Liver (tissue), 9 donors: ENCODE measurements around the gene PFKP. TPM values are rescaled to one million over a fixed set of nuclear protein-coding genes. Genes with fewer than 3 reads are reported as not detected.

Experiments
- DNase-seq: peaks from one replicate; pipeline ENCODE4 v3.0.0-alpha.2; 2017; ENCODE audit warnings: low spot score
- H3K27ac ChIP-seq, 2 donors: one replicate each; pipeline ENCODE4 v1.7.0; 2013; ENCODE audit warnings: inconsistent platforms in 2 of 2, low read length in 2 of 2, control low read depth in 1 of 2, low read depth in 1 of 2, mild to moderate bottlenecking in 1 of 2
- H3K27me3 ChIP-seq, 4 donors: one replicate each; pipeline versions ENCODE4 v1.6.1 to v1.7.0; 2013; ENCODE audit warnings: low read length in 3 of 4, inconsistent platforms in 1 of 4, mild to moderate bottlenecking in 1 of 4, moderate library complexity in 1 of 4; ENCODE audit not compliant: control insufficient read depth in 4 of 4, insufficient read depth in 4 of 4
- H3K36me3 ChIP-seq, 4 donors: one replicate each; pipeline versions ENCODE4 v1.6.1 to v1.7.0; 2013; ENCODE audit warnings: low read length in 3 of 4, mild to moderate bottlenecking in 3 of 4, low read depth in 1 of 4, moderate library complexity in 1 of 4; ENCODE audit not compliant: control insufficient read depth in 4 of 4, insufficient read depth in 3 of 4
- H3K4me1 ChIP-seq, 4 donors: one replicate each; pipeline versions ENCODE4 v1.6.1 to v1.7.0; 2013; ENCODE audit warnings: low read length in 3 of 4, mild to moderate bottlenecking in 3 of 4, moderate library complexity in 1 of 4; ENCODE audit not compliant: control insufficient read depth in 4 of 4, insufficient read depth in 4 of 4
- H3K4me3 ChIP-seq, 3 donors: one replicate each; pipeline versions ENCODE4 v1.6.1 to v1.7.0; 2013; ENCODE audit warnings: low read length in 3 of 3, control low read depth in 1 of 3, low read depth in 1 of 3, mild to moderate bottlenecking in 1 of 3
- H3K9ac ChIP-seq, 2 donors: one replicate each; pipeline ENCODE4 v1.7.0; 2013; ENCODE audit warnings: low read length in 2 of 2, mild to moderate bottlenecking in 2 of 2, moderate library complexity in 2 of 2, control low read depth in 1 of 2, low read depth in 1 of 2
- H3K9me3 ChIP-seq, 4 donors: one replicate each; pipeline versions ENCODE4 v1.6.1 to v1.7.0; 2013; ENCODE audit warnings: low read length in 3 of 4; ENCODE audit not compliant: control insufficient read depth in 4 of 4
- CTCF ChIP-seq: fragments of 150-350 bp; IDR thresholded peaks from 2 replicates; pipeline ENCODE4 v1.5.1; 2017; ENCODE audit warnings: improper control_type of control experiment, low read depth, low read length; ENCODE audit not compliant: missing input control
- EGR1 ChIP-seq, 2 donors: IDR thresholded peaks; 2 replicates each; pipeline ENCODE4 v1.6.1; 2016 to 2018; ENCODE audit warnings: antibody characterized with exemption in 2 of 2, low read depth in 2 of 2
- FOXA1 ChIP-seq: IDR thresholded peaks from 2 replicates; pipeline ENCODE4 v1.6.1; 2016; ENCODE audit warnings: antibody characterized with exemption
- FOXA2 ChIP-seq: IDR thresholded peaks from 2 replicates; pipeline ENCODE4 v1.6.1; 2016; ENCODE audit warnings: antibody characterized with exemption
- GABPA ChIP-seq, 2 donors: IDR thresholded peaks in 1 of 2; conservative IDR thresholded peaks in 1 of 2; 2 replicates each; pipeline ENCODE4 v1.6.1; 2016; ENCODE audit warnings: antibody characterized with exemption in 2 of 2, mild to moderate bottlenecking in 1 of 2, moderate library complexity in 1 of 2
- HNF4A ChIP-seq, 2 donors: conservative IDR thresholded peaks; 2 replicates each; pipeline ENCODE4 v1.6.1; 2016; ENCODE audit warnings: antibody characterized with exemption in 2 of 2, mild to moderate bottlenecking in 2 of 2
- HNF4G ChIP-seq: IDR thresholded peaks from 2 replicates; pipeline ENCODE4 v1.6.1; 2016; ENCODE audit warnings: antibody characterized with exemption
- JUND ChIP-seq, 2 donors: IDR thresholded peaks; 2 replicates each; pipeline ENCODE4 v1.6.1; 2016; ENCODE audit warnings: antibody characterized with exemption in 2 of 2
- NR2F2 ChIP-seq: IDR thresholded peaks from 2 replicates; pipeline ENCODE4 v1.6.1; 2016; ENCODE audit warnings: antibody characterized with exemption
- RAD21 ChIP-seq, 2 donors: IDR thresholded peaks; 2 replicates each; pipeline ENCODE4 v1.6.1; 2016; ENCODE audit warnings: antibody characterized with exemption in 2 of 2, mild to moderate bottlenecking in 2 of 2
- REST ChIP-seq: IDR thresholded peaks from 2 replicates; pipeline ENCODE4 v1.6.1; 2016; ENCODE audit warnings: antibody characterized with exemption, mild to moderate bottlenecking
- RXRA ChIP-seq, 2 donors: IDR thresholded peaks; 2 replicates each; pipeline ENCODE4 v1.6.1; 2017 to 2018; ENCODE audit warnings: antibody characterized with exemption in 2 of 2, mild to moderate bottlenecking in 1 of 2
- SP1 ChIP-seq: IDR thresholded peaks from 2 replicates; pipeline ENCODE4 v1.6.1; 2018; ENCODE audit warnings: antibody characterized with exemption, mild to moderate bottlenecking
- TAF1 ChIP-seq: conservative IDR thresholded peaks from 2 replicates; pipeline ENCODE4 v1.6.1; 2016; ENCODE audit warnings: antibody characterized with exemption, mild to moderate bottlenecking
- ZBTB33 ChIP-seq: IDR thresholded peaks from 2 replicates; pipeline ENCODE4 v1.6.1; 2016; ENCODE audit warnings: antibody characterized with exemption
- WGBS: extraction: QIAGEN DNeasy Blood & Tissue Kit; methylation state at CpG from one replicate; pipeline ENCODE4 v1.1.7; 2013; 5-methylcytosine and 5-hydroxymethylcytosine counted together
- polyA plus RNA-seq, 2 donors: library from polyadenylated mRNA; stranded (reverse) in 1 of 2; unstranded in 1 of 2; fragments of 200-250 nt in 1 of 2; fragments of >200 nt in 1 of 2; fragmentation: Nextera tagmentation in 1 of 2; extraction: Ambion mirVana in 1 of 2; gene quantifications; one replicate each; pipeline versions ENCODE4 v1.2.1 to v1.2.3, GENCODE V29; 2013 to 2015
- total RNA-seq, 2 donors: library from RNA; depleted of rRNA; stranded (reverse); fragments of >200 nt; gene quantifications; one replicate each; pipeline ENCODE4 v1.2.3, GENCODE V29; 2014
- TF ChIP-seq, protein P1 (sequence below): IDR thresholded peaks from 2 replicates; pipeline ENCODE4 v1.6.1; 2016; ENCODE audit warnings: antibody characterized with exemption
- donor health status: healthy.
- donor health status: healthy.
- donor health status: healthy.
- donor health status: healthy.
- donor health status: healthy.

PFKP gene
- total and polyA plus RNA-seq, 4 donors, result 1.1 to 5.0 (median 2.8) TPM

DNA sequence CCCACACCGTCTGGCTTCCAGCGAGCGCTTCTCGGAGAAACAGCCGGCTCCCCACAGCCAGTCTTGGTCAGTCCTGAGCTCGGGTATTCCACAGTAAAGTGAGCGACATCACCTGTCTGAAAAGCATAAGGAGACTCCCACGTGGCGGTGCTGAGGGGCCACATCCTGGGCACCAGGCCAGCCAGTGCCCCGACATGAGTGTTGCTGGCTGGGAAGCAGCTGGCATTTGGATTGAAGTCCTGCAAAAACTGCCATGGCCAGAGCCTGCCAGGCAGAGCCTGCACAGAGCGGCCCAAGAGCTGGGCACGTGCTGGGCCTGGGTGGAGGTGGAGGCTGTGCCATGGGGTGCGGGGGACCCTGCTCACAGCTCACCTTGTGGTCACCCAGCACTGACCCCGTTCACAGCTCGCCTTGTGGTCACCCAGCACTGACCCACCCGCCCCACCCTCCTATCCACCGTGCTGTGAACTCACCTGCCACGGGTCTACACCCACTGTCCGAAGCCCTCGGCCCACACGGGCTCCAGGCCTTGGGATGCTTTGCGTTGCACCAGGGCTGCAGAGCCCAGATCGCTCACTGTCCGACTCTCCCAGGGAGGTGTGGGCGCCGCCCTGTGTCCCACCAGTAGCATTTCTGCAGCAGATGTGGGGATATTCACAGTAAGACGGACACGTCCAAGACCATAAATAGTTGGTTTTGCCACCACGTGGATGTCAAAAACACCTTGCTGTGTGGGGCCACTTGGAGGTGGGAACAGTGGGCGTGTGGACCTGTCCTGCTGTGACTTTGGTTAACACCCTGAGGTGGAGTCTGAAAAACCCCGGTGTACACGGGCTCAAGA lies 56.4 kb downstream of the PFKP start:
- no peak for DNase-seq
- Histone ChIP-seq H3K27me3 (no peaks in the 10 kb centered on the region), H3K27ac (no peak overlapping the region), H3K36me3 (peaks cover 0 to 3% (median 0%) of the 10 kb centered on the region in 4 donors), H3K9me3 (peaks cover 0 to 1% (median 0%) of the 10 kb centered on the region in 4 donors), H3K9ac (no peak overlapping the region), H3K4me1 (no peaks in the 10 kb centered on the region), H3K4me3 (no peak overlapping the region)
- WGBS, result 92% methylated on average over 32 of the region's 32 CpGs
- TF ChIP-seq ZBTB33, result no peak
- TF ChIP-seq FOXA2, result no peak
- no peak for TF ChIP-seq RXRA (IDR thresholded peaks at IDR 0.05)
- no peak for TF ChIP-seq SP1
- no peak for TF ChIP-seq FOXA1
- no peak for TF ChIP-seq RAD21 (IDR thresholded peaks at IDR 0.05)
- TF ChIP-seq, protein P1, sequence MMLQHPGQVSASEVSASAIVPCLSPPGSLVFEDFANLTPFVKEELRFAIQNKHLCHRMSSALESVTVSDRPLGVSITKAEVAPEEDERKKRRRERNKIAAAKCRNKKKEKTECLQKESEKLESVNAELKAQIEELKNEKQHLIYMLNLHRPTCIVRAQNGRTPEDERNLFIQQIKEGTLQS, result no peak
- TF ChIP-seq GABPA (IDR thresholded peaks at IDR 0.05 in 1 of 2, conservative IDR thresholded peaks at IDR 0.05 in 1 of 2), result no peak
- no peak for TF ChIP-seq EGR1 (IDR thresholded peaks at IDR 0.05; ENCODE audit: low read depth in 2 of 2)
- TF ChIP-seq REST, result no peak
- TF ChIP-seq HNF4A (conservative IDR thresholded peaks at IDR 0.05), result no peak
- no peak for TF ChIP-seq CTCF
- TF ChIP-seq NR2F2, result no peak
- no peak for TF ChIP-seq JUND (IDR thresholded peaks at IDR 0.05)
- TF ChIP-seq TAF1, result no peak
- TF ChIP-seq HNF4G, result no peak
